GM12801 (cell line): ENCODE data around the gene CADM3.

Source experiments
- CTCF ChIP-seq: IDR thresholded peaks from one replicate; pipeline ENCODE4 v1.5.1; 2011; ENCODE audit warnings: control low read depth; ENCODE audit not compliant: insufficient read length; ENCODE audit errors: extremely low read depth

CADM3 gene

DNA sequence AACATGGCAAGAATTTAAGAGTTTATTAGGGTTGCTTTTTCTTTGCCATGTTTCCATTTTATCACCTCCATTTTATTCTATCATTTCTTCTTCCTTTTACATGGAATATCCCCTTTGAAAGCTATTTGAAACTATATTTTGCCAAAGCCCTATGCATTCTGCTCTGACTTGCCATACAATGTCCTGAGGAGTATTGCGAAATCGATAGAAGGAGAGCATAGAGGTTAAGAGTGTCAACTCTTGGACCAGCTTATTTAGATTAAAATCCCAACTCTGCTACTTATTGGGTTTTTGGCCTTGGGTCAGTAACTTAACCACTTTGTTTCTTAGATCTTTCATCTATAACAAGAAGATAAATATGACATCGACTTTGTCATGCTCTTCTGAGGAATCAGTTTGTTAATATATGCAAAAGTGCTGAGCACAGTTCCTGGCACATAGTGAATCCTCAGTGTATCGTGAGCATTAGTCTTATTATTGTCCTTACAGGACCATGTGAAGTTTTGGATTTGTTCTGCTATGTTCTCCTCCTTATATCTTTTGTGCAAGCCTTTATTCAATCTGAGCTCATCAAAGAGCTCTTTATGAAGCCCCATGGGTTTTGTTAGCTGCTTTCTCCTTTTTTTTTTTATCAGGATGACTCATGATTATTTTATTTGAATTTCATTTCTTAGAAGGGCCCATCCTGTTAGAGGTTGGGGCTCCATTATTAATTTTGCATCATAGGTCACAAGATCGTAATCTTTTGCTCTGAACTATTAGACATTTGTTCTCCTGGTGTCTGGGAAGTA, 50.9 kb downstream of the CADM3 start:
- TF ChIP-seq CTCF = no peak

DNA sequence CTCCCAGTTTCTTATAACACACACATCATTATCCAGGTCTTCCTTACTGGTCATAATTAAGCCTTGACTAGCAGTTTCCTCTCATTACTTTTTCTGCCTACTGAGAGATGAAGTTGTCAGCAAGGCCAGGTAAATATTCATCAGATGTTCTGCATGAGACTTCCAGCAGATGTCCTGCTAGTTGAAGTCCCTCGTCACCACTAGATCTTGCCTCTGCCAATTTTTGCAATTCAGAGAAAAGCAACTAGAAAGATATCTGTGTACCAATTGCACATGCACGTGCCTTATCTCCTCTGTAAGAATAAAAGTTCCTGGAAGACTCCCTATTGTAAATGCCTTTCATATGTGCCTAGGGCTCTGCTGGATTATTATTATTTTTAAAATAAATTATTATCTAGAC, 51.6 kb downstream of the CADM3 start:
- TF ChIP-seq CTCF = no peak

- no peak for TF ChIP-seq CTCF
Observed at GRCh38 chr1:159228554-159228953, 57.1 kb downstream of the CADM3 start.

- no peak for TF ChIP-seq CTCF
Observed at GRCh38 chr1:159229260-159229885, 58.0 kb downstream of the CADM3 start.

DNA sequence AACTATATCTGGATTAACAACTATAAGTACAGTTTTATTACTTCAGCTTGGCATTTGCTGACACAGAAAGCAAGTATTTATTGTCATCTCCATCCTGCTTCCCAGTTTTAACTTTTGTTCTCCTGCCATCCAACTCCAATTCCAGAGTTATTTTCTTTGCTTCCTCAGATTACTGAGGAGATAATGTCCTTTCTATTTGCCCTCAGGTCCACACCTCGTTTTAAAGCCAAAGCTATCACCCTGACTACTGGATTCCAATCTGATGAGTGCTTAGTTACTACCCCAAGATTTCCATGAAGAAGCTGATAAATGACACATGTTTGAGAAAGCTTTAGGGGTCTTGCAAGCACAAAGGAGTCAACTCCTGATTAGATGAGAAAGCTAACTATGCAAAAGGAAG, 58.5 kb downstream of the CADM3 start:
- TF ChIP-seq CTCF = no peak

DNA sequence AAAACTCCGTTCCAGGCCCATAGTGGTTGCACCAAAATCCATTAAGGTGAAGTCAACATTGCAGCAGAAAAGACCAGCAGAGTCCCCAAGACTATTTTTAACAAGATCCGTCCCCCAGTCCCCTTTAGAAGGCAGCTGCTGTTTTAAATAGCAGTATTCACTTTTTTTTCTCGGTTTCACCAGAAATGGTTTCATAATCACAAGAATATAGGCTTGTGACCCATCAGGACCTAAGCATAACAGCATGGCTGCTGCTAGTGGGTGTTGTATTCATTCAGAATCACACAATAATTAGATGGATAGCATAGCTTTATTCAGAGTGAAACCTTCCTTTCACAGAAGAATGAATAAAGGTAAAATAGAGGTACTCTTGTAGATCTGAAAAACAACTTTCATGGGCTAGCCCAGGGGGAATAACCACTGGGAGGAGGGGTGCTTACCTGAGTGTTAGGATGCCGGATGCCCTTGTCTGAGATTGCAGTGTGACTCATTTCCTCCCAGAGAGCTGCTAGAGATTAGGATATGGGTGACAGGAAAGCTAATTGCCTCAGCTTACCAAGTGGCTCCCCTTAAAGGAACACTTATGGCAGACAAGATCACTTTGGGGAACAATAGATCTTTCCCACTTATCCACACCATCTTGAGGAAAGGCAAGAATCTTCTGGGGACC, 68.3 kb downstream of the CADM3 start:
- TF ChIP-seq CTCF = no peak

DNA sequence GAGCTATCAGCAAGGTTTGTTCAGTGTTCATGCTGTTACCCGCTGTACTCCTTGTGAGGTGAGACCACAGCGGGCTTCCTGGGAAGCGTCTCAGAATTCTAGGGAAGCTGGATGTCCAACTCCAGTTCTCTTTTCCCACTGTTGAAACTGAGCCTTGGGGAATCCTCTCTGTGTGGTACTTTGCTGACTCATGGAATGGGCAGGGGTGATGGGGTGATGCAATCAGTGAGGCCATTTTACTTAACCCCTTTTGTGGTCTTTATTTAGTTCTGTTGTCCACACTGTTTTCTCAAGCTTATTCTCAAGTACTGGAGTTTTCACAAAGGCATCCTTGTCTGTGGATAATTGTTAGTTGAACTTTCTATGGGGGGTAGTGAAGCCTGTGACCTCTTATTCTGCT, 75.9 kb downstream of the CADM3 start:
- no peak for TF ChIP-seq CTCF
